Measurements from ENCODE around the gene TBC1D2B.
"Not testable (repeated sequence)": the region's sequence is repeated elsewhere in the genome, so short reads cannot be mapped to it uniquely, and the experiment has no call there.

GRCh38 chr15:77980674-77981073 is 96.8 kb downstream of the TBC1D2B start:
- TF ChIP-seq CTCF, POLR2AphosphoS5, POLR2A (IDR thresholded peaks at IDR 0.05): not testable (repeated sequence)

All from stomach (tissue), 4 donors.